Loucy (cell line): ENCODE results near the gene ZNF14.

Experiments
- H2AFZ ChIP-seq: fragments of 200-600 bp; sonication (generic); 2 replicates; pipeline ENCODE4 v1.6.0; 2016; ENCODE audit warnings: antibody characterized with exemption, mild to moderate bottlenecking, low read length, moderate library complexity
- H3F3A ChIP-seq: fragments of 200-600 bp; 2 replicates; pipeline ENCODE4 v1.6.0; 2016; ENCODE audit warnings: antibody characterized with exemption, low read depth, mild to moderate bottlenecking
- H3K27me3 ChIP-seq: fragments of 200-600 bp; sonication (generic); 2 replicates; pipeline ENCODE4 v1.6.1; 2014; ENCODE audit warnings: low read length, mild to moderate bottlenecking; ENCODE audit not compliant: insufficient read depth, poor library complexity, severe bottlenecking
- H3K36me3 ChIP-seq: fragments of 200-600 bp; sonication (generic); 2 replicates; pipeline ENCODE4 v1.6.1; 2016; ENCODE audit warnings: low read length; ENCODE audit not compliant: insufficient read depth
- H3K4me1 ChIP-seq: fragments of 200-600 bp; sonication (generic); 2 replicates; pipeline ENCODE4 v1.5.1; 2014; ENCODE audit warnings: low read length, mild to moderate bottlenecking; ENCODE audit not compliant: insufficient read depth, poor library complexity, severe bottlenecking
- H3K4me2 ChIP-seq: fragments of 200-600 bp; sonication (generic); 2 replicates; pipeline ENCODE4 v1.6.0; 2014; ENCODE audit warnings: antibody characterized with exemption, low read length, low read depth, mild to moderate bottlenecking; ENCODE audit not compliant: poor library complexity, severe bottlenecking
- H3K4me3 ChIP-seq: fragments of 200-600 bp; sonication (generic); 2 replicates; pipeline ENCODE4 v1.5.1; 2014; ENCODE audit warnings: low read length, mild to moderate bottlenecking, mixed read lengths; ENCODE audit not compliant: poor library complexity, severe bottlenecking
- H3K79me2 ChIP-seq: fragments of 200-600 bp; sonication (generic); 2 replicates; pipeline ENCODE4 v1.6.1; 2014; ENCODE audit warnings: low read length; ENCODE audit not compliant: insufficient read depth
- H3K9ac ChIP-seq: fragments of 200-600 bp; sonication (generic); 2 replicates; pipeline ENCODE4 v1.6.0; 2014; ENCODE audit warnings: mild to moderate bottlenecking, low read depth, low read length, moderate library complexity; ENCODE audit not compliant: poor library complexity, severe bottlenecking
- H3K9me2 ChIP-seq: fragments of 200-600 bp; sonication (generic); replicated peaks from 2 replicates; pipeline ENCODE4 v1.6.1; 2016; ENCODE audit warnings: low read depth, low read length, mixed read lengths
- H3K9me3 ChIP-seq: fragments of 200-600 bp; sonication (generic); 2 replicates; pipeline ENCODE4 v1.6.1; 2014; ENCODE audit warnings: mild to moderate bottlenecking, antibody characterized with exemption, low read length, low read depth; ENCODE audit not compliant: insufficient read depth
- H4K20me1 ChIP-seq: fragments of 200-600 bp; sonication (generic); 2 replicates; pipeline ENCODE4 v1.6.0; 2014; ENCODE audit warnings: antibody characterized with exemption, low read length, mild to moderate bottlenecking; ENCODE audit not compliant: insufficient read depth, poor library complexity, severe bottlenecking
- EZH2phosphoT487 ChIP-seq: fragments of 200-600 bp; IDR thresholded peaks from 2 replicates; pipeline ENCODE4 v1.6.1; 2018; ENCODE audit warnings: antibody characterized with exemption, mild to moderate bottlenecking, moderate library complexity, borderline replicate concordance
- TF ChIP-seq, protein P1 (sequence below): fragments of 200-600 bp; sonication (generic); conservative IDR thresholded peaks from 2 replicates; pipeline ENCODE4 v1.5.1; 2014; ENCODE audit warnings: mild to moderate bottlenecking, antibody characterized with exemption, low read length

The ZNF14 gene

DNA sequence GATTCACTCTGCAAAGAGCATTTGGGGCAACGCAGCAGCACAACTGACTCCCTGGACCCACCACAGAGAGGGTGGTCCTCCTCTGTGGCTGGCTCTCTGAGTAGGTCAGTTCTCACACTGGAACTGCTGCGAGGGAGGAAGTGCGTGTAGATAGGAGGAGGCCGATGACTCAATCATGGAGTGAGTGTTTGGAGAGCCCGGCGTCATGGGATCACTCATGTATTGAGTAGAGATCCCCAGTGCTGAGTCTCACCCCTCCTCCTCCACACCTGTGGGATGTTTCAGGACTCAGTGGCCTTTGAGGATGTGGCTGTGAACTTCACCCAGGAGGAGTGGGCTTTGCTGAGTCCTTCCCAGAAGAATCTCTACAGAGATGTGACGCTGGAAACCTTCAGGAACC lies 55.3 kb downstream of the ZNF14 start:
- Histone ChIP-seq H3K4me1 (peaks cover 2% of the 10 kb centered on the region), H3K4me2 (no peak overlapping the region), H3K27me3 (no peaks in the 10 kb centered on the region), H3K9me2 (no peaks in the 10 kb centered on the region), H3K9ac (no peak overlapping the region), H3F3A (no peaks in the 10 kb centered on the region), H2AFZ (no peak overlapping the region), H3K79me2 (peaks cover 38% of the 10 kb centered on the region; the same call in 1 of the 2 replicates), H4K20me1 (no peaks in the 10 kb centered on the region), H3K9me3 (peaks cover 14% of the 10 kb centered on the region; the same call in 1 of the 2 replicates), H3K36me3 (peaks cover 49% of the 10 kb centered on the region), H3K4me3 (no peak overlapping the region)
- TF ChIP-seq, protein P1, sequence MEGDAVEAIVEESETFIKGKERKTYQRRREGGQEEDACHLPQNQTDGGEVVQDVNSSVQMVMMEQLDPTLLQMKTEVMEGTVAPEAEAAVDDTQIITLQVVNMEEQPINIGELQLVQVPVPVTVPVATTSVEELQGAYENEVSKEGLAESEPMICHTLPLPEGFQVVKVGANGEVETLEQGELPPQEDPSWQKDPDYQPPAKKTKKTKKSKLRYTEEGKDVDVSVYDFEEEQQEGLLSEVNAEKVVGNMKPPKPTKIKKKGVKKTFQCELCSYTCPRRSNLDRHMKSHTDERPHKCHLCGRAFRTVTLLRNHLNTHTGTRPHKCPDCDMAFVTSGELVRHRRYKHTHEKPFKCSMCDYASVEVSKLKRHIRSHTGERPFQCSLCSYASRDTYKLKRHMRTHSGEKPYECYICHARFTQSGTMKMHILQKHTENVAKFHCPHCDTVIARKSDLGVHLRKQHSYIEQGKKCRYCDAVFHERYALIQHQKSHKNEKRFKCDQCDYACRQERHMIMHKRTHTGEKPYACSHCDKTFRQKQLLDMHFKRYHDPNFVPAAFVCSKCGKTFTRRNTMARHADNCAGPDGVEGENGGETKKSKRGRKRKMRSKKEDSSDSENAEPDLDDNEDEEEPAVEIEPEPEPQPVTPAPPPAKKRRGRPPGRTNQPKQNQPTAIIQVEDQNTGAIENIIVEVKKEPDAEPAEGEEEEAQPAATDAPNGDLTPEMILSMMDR = no peak
- TF ChIP-seq EZH2phosphoT487 = no peak

DNA sequence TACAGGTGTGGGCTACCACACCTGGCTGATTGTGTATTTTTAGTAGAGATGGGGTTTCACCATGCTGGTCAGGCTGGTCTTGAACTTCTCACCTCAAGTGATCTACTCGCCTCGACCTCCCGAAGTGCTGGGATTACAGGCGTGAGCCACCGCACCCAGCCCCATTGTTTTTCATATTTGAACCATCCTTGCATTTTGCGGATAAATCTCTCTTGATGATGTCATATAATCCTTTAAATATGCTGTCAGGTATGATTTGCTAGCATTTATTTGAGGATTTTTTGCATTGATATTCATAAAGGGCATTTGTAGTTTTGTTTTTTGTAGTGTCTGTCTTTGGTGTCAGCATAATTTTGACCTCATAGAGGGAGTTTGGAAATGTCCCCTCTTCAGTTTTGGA lies 58.6 kb downstream of the ZNF14 start:
- Histone ChIP-seq H3K4me2 (no peak overlapping the region), H4K20me1 (peaks cover 3% of the 10 kb centered on the region), H2AFZ (no peak overlapping the region), H3K9me3 (peaks cover 7% of the 10 kb centered on the region; the same call in 1 of the 2 replicates), H3K4me1 (peaks cover 8% of the 10 kb centered on the region), H3F3A (no peaks in the 10 kb centered on the region), H3K27me3 (no peaks in the 10 kb centered on the region), H3K9me2 (no peaks in the 10 kb centered on the region), H3K4me3 (no peak overlapping the region), H3K36me3 (peaks cover 33% of the 10 kb centered on the region), H3K9ac (no peak overlapping the region), H3K79me2 (peaks cover 69% of the 10 kb centered on the region)
- TF ChIP-seq, protein P1 = no peak
- TF ChIP-seq EZH2phosphoT487 = no peak

DNA sequence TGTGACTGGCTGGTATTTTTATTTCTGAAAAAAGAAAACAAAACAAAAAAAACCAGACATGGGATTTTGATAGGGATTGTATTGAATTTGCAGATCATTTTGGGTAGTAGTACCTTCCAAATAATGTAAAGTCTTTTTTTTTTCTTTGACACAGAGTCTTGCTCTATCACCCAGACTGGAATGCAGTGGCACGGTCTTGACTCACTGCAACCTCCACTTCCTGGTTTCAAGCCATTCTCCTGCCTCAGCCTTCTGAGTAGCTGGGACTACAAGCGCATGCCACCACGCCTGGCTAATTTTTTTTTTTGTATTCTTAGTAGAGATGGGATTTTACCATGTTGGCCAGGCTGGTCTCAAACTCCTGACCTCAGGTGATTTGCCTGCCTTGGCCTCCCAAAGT lies 60.1 kb downstream of the ZNF14 start:
- TF ChIP-seq, protein P1 = no peak
- H3K36me3 ChIP-seq = peaks cover 18% of the 10 kb centered on the region
- H3K79me2 ChIP-seq = peaks cover 75% of the 10 kb centered on the region
- peaks cover 7% of the 10 kb centered on the region for H4K20me1 ChIP-seq
- H2AFZ ChIP-seq = no peak overlapping the region
- no peak overlapping the region for H3K9ac ChIP-seq
- no peaks in the 10 kb centered on the region for H3K9me2 ChIP-seq
- H3K27me3 ChIP-seq = no peaks in the 10 kb centered on the region
- H3F3A ChIP-seq = no peaks in the 10 kb centered on the region
- peaks cover 8% of the 10 kb centered on the region for H3K4me1 ChIP-seq
- no peak overlapping the region for H3K4me3 ChIP-seq
- peak overlapping the region; percentile 16 for H3K4me2 ChIP-seq
- H3K9me3 ChIP-seq = no peaks in the 10 kb centered on the region; the same call in 1 of the 2 replicates
